ENCODE measurements around the gene BPGM. TPM values are rescaled to one million over a fixed set of nuclear protein-coding genes. Genes with fewer than 3 reads are reported as not detected.

Gene BPGM
- total and polyA plus RNA-seq, 9 of the 15 experiments (the other 6 are each of a cell fraction or from before 2014, with no cell fraction given): 14.1 to 46.1 (median 21.2) TPM

- TF ChIP-seq MGA (IDR thresholded peaks at IDR 0.05): no peak
- no peak for TF ChIP-seq FOXO4 (CRISPR knock-in tag; IDR thresholded peaks at IDR 0.05)
- TF ChIP-seq HLTF (IDR thresholded peaks at IDR 0.05): peak; percentile 84; the same call in 1 of the 2 replicates
- no peak for TF ChIP-seq CBX8 (IDR thresholded peaks at IDR 0.05; ENCODE audit: borderline replicate concordance, extremely low read depth, low read depth, low read length, poor library complexity, severe bottlenecking)
- 0 out of 2 replicates have a peak, but pooled peaks have one; percentile 72 for TF ChIP-seq CCAR2 (IDR thresholded peaks at IDR 0.05; ENCODE audit: low read depth, low read length)
- TF ChIP-seq RREB1 (CRISPR knock-in tag; IDR thresholded peaks at IDR 0.05): peak; percentile 83; the same call in 1 of the 2 replicates
Measured at GRCh38 chr7:134646425-134647305, at the start of gene BPGM (continued).

Data from K562 (cell line).